ENCODE results near the gene LIG3. TPM values are rescaled to one million over a fixed set of nuclear protein-coding genes. Genes with fewer than 3 reads are reported as not detected.

Gene LIG3
- total RNA-seq, 1 donor from 2014 or later, result 30.7 TPM

- Mint-ChIP-seq H3K4me1 (ENCODE audit: low read depth, unreplicated experiment) (peaks cover 1% of the 10 kb centered on the region), H3K9me3 (ENCODE audit: unreplicated experiment) (no peaks in the 10 kb centered on the region), H3K27ac (ENCODE audit: unreplicated experiment) (no peak overlapping the region), H3K36me3 (ENCODE audit: low read depth, unreplicated experiment) (peaks cover 25% of the 10 kb centered on the region), H3K4me3 (ENCODE audit: unreplicated experiment) (no peak overlapping the region), H3K27me3 (ENCODE audit: low read depth, unreplicated experiment) (no peaks in the 10 kb centered on the region)
- H3K9ac ChIP-seq (ENCODE audit: low read length), result no peak overlapping the region
- TF ChIP-seq EZH2 (IDR thresholded peaks at IDR 0.05; ENCODE audit: insufficient read depth, low read length) (no peak), CTCF (IDR thresholded peaks at IDR 0.05; ENCODE audit: insufficient read depth, low read depth, low read length) (no peak)
- FAIRE-seq (no peak), DNase-seq (ENCODE audit: low read depth) (no peak)
- H2AFZ ChIP-seq (ENCODE audit: low read depth, low read length), result no peak overlapping the region
- H3K4me2 ChIP-seq (ENCODE audit: low read length), result no peak overlapping the region
- no peaks in the 10 kb centered on the region for H3K9me3 ChIP-seq (ENCODE audit: insufficient read depth, low read depth, low read length)
- no peak overlapping the region for H3K27ac ChIP-seq (ENCODE audit: low read depth, low read length)
- H3K4me3 ChIP-seq (ENCODE audit: insufficient read depth, low read depth, low read length), result no peak overlapping the region
- H3K4me1 ChIP-seq (ENCODE audit: insufficient read depth, low read length), result no peaks in the 10 kb centered on the region
- no peaks in the 10 kb centered on the region for H3K27me3 ChIP-seq (ENCODE audit: insufficient read depth, low read length)
- peaks cover 10% of the 10 kb centered on the region for H3K79me2 ChIP-seq (ENCODE audit: insufficient read depth, low read length)
- no peaks in the 10 kb centered on the region for H4K20me1 ChIP-seq (ENCODE audit: insufficient read depth, low read length)
- H3K36me3 ChIP-seq (ENCODE audit: insufficient read depth, low read length), result peaks cover 37% of the 10 kb centered on the region
Measured at GRCh38 chr17:34989473-34989872, 9.2 kb downstream of the LIG3 start.

- no peaks in the 10 kb centered on the region for H3K27me3 Mint-ChIP-seq (ENCODE audit: low read depth, unreplicated experiment)
- H3K27me3 ChIP-seq (ENCODE audit: insufficient read depth, low read length), result no peaks in the 10 kb centered on the region
- H3K79me2 ChIP-seq (ENCODE audit: insufficient read depth, low read length), result peaks cover 3% of the 10 kb centered on the region
- no peak for TF ChIP-seq CTCF (IDR thresholded peaks at IDR 0.05; ENCODE audit: insufficient read depth, low read depth, low read length)
- TF ChIP-seq EZH2 (IDR thresholded peaks at IDR 0.05; ENCODE audit: insufficient read depth, low read length), result no peak
- H3K4me1 Mint-ChIP-seq (ENCODE audit: low read depth, unreplicated experiment), result no peaks in the 10 kb centered on the region
- H3K36me3 Mint-ChIP-seq (ENCODE audit: low read depth, unreplicated experiment), result peaks cover 19% of the 10 kb centered on the region
- H3K4me3 ChIP-seq (ENCODE audit: insufficient read depth, low read depth, low read length), result no peak overlapping the region
- H3K27ac ChIP-seq (ENCODE audit: low read depth, low read length), result no peak overlapping the region
- H4K20me1 ChIP-seq (ENCODE audit: insufficient read depth, low read length), result no peaks in the 10 kb centered on the region
- no peak overlapping the region for H3K4me3 Mint-ChIP-seq (ENCODE audit: unreplicated experiment)
- no peak for FAIRE-seq
- H3K9ac ChIP-seq (ENCODE audit: low read length), result no peak overlapping the region
- H3K4me1 ChIP-seq (ENCODE audit: insufficient read depth, low read length), result no peaks in the 10 kb centered on the region
- H3K9me3 ChIP-seq (ENCODE audit: insufficient read depth, low read depth, low read length), result no peaks in the 10 kb centered on the region
- no peaks in the 10 kb centered on the region for H3K9me3 Mint-ChIP-seq (ENCODE audit: unreplicated experiment)
- H3K27ac Mint-ChIP-seq (ENCODE audit: unreplicated experiment), result no peak overlapping the region
- DNase-seq (ENCODE audit: low read depth), result no peak
- peaks cover 34% of the 10 kb centered on the region for H3K36me3 ChIP-seq (ENCODE audit: insufficient read depth, low read length)
- no peak overlapping the region for H3K4me2 ChIP-seq (ENCODE audit: low read length)
- no peak overlapping the region for H2AFZ ChIP-seq (ENCODE audit: low read depth, low read length)
Measured at GRCh38 chr17:34990921-34991365, 10.6 kb downstream of the LIG3 start.

- Histone ChIP-seq H3K27me3 (ENCODE audit: insufficient read depth, low read length) (no peaks in the 10 kb centered on the region), H3K36me3 (ENCODE audit: insufficient read depth, low read length) (peaks cover 33% of the 10 kb centered on the region), H3K4me2 (ENCODE audit: low read length) (no peak overlapping the region), H4K20me1 (ENCODE audit: insufficient read depth, low read length) (no peaks in the 10 kb centered on the region), H3K4me1 (ENCODE audit: insufficient read depth, low read length) (no peaks in the 10 kb centered on the region), H2AFZ (ENCODE audit: low read depth, low read length) (no peak overlapping the region), H3K9me3 (ENCODE audit: insufficient read depth, low read depth, low read length) (no peaks in the 10 kb centered on the region), H3K27ac (ENCODE audit: low read depth, low read length) (no peak overlapping the region), H3K79me2 (ENCODE audit: insufficient read depth, low read length) (peaks cover 3% of the 10 kb centered on the region), H3K9ac (ENCODE audit: low read length) (no peak overlapping the region), H3K4me3 (ENCODE audit: insufficient read depth, low read depth, low read length) (no peak overlapping the region)
- DNase-seq (ENCODE audit: low read depth), result no peak
- no peak for FAIRE-seq
- Mint-ChIP-seq H3K4me1 (ENCODE audit: low read depth, unreplicated experiment) (no peaks in the 10 kb centered on the region), H3K4me3 (ENCODE audit: unreplicated experiment) (no peak overlapping the region), H3K27me3 (ENCODE audit: low read depth, unreplicated experiment) (no peaks in the 10 kb centered on the region), H3K27ac (ENCODE audit: unreplicated experiment) (no peak overlapping the region), H3K36me3 (ENCODE audit: low read depth, unreplicated experiment) (peaks cover 16% of the 10 kb centered on the region), H3K9me3 (ENCODE audit: unreplicated experiment) (no peaks in the 10 kb centered on the region)
- TF ChIP-seq EZH2 (IDR thresholded peaks at IDR 0.05; ENCODE audit: insufficient read depth, low read length) (no peak), CTCF (IDR thresholded peaks at IDR 0.05; ENCODE audit: insufficient read depth, low read depth, low read length) (no peak)
Measured at GRCh38 chr17:34991606-34992005, 11.3 kb downstream of the LIG3 start.
